Measurements from ENCODE around the gene AMBP.

The AMBP gene

GRCh38 chr9:114029311-114030170, 48.6 kb downstream of the AMBP start:
- no peak for DNase-seq

DNA sequence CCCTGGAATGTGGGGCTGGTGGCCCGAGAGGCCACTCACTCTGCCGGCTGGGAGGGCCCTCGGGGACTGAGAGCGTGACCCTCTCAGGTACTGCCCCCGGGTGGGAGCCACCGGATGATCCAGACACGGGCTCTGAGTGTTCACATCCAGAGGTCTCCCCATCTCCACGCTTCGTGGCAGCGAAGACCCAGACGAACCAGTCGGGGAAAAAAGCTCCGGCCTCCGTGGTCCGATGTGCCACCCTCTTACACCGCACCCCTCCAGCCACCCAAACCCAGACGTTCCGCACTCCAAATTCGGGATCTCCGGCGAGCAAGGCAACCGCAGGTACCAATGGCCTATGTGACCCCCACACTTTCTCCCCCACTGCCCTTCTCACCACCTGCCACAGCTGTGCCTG, 49.5 kb downstream of the AMBP start:
- no peak for DNase-seq

GRCh38 chr9:114027863-114028465, 50.1 kb downstream of the AMBP start:
- DNase-seq = no peak

GRCh38 chr9:114027159-114027862, 50.8 kb downstream of the AMBP start:
- DNase-seq = no peak

DNA sequence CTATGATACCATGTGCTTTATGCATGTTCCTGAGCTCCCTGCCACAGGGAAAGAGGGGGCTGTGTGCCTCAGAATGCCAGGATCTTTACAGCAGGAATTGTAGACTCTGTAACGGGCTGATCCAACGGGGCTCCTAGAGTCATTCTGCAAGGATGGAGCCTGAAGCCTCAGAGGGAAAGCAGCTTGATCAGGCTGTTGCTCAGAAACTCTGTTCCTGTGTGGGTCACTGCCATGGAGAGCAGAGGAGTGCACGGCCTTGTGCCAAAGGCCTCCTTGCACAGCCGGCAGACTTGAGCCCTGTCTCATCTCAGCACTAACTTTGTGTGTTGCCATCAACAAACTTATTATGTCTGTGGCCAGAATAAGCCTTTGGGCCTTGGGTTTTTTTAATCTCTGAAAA, 51.8 kb downstream of the AMBP start:
- DNase-seq = no peak

DNA sequence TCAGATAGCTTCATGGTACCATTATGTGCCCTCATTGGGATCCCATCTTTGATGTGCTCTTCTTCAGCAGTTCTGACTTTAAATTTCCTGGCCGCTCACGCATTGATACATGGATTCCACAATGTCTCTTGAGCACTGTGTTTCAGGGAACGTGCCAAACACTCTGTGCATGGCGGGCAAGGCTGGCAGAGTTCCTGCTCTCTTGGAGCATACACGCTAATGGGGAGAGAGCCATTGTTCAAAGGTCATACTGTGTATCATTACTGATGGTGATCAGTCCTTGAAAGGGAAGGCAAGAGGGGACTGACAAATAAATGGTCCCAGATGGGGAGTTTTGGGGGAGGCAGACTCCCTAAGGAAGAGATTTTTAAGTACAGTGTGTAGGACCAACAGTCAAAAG, 52.3 kb downstream of the AMBP start:
- DNase-seq = no peak

DNA sequence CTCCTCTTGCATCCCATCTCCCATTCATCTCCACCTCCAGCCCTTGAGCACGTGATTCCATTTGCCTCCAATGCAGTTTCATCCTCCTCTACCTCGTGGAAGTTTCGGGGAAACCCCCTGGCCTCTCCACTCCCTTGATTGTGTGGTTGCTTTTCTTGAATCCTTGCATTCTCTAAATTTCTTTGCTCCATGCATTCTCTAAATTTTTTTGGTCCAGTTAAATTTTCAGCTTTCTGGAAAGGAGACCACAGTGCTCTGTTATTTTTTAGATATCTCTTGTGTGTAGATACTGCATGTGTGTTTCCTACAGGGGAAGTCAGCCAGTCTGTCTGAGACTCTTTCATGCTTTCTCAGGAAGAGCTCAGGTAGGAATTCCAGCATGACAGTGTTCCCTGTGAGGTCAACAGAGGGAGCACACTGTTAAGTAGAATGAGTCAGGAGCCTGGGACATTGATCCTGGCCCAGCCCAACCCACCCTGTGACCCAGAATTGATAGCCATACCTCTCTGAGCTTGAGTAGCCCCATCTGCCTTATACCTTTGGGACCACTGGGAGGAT, 52.8 kb downstream of the AMBP start:
- no peak for DNase-seq

- no peak for DNase-seq
These were observed 54.1 kb downstream of the AMBP start for GRCh38 chr9:114023961-114024360.

DNA sequence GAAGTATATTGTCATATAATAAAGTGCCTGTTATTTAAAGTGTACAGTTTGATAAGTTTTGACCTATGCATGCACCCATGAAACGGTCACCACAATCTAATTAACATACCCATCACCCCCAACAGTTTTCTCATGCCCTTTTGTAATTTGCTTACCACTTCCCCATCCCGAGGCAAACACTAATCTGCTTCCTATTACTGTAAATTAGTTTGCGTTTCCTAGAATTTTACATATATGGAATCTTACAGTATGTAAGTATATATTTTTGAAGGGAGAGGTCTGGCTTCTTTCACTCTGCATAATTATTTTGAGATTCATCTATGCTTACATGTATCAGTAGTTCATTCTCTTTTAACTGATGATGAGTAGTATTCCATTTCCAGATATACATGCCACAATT, 56.5 kb downstream of the AMBP start:
- DNase-seq = no peak

DNA sequence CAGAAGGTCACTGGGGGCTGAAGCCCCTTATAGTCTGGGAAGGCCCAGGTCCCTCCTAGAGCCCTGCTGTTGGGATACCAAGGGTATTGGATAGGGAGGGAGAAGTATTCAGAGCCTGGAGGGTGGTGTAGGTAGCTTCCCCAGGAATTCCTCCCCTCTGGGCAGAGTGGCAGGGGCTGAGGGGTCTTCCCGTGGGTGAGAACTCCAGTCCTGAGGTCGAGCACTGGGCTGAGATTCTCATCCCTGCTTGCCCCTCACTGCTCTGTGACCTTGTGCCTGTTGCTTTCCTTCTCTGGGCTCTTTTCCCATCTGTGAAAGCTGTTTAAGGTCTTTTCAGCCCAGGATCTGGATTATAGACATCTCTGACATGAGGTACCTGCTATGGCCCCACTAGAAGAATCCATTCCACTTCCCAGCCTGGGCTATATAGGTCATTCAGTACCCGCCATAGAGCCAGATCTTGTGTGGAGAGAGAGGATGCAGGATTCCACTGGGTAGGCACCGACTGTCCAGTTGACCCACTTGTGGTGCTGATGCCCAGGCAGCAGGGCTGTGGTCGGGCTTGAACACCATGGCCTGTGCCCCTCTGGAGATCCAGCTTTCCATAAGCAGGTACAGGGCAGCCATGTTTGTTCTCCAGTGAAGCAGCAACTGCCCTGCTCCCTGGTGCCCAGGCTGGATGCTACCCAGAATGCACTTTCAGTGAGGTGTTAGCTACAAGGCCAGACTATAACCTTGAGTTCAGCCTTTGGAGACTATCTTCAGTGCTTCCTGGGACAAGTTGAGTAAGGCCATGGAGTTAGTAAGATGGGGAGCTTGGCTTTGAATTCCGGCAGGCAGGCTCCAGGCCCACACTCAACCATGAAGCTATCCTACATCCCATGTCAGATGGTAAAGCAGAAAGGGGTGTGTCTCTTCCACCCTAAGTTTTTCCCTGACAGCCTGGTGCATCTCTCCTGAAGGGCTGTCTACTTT, 60.1 kb downstream of the AMBP start:
- DNase-seq = no peak

DNA sequence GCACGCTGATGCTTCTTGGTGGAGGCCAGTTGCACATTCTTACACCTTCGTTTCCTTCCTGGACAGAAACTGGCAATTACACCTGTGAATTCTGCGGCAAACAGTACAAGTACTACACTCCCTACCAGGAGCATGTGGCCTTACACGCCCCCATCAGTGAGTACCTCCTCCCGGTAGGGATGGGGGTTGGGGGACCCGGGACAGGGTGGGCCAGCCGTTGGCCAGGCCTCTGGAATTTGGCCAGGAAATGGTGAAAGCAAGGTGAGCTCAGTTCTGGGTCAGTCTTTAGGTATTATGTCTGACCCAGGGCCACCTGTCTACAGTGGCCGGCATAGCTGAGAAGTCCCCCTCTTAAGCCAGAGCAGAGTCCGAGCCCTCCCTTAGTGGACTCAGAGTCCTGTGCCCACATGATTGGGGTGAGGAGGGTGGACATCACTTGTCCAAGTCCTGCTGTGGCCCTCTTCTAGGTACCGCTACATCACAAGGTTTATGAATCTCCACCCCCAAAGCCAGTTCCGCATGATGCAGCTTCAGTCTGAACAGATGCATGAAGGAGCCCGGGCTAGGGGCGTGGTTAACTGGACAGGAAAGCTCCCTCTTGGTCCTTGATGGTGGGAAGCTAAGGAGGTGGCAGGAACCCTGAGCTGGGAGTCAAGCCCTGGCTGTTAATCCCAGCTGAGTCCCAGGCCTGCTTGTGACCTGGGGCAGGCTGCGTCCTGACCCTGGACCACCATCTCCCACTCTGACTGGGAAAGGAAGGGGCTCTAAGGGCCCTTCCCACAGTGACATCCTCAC, 61.3 kb downstream of the AMBP start:
- DNase-seq = no peak

GRCh38 chr9:114016101-114016500, 62.0 kb downstream of the AMBP start:
- no peak for DNase-seq

DNA sequence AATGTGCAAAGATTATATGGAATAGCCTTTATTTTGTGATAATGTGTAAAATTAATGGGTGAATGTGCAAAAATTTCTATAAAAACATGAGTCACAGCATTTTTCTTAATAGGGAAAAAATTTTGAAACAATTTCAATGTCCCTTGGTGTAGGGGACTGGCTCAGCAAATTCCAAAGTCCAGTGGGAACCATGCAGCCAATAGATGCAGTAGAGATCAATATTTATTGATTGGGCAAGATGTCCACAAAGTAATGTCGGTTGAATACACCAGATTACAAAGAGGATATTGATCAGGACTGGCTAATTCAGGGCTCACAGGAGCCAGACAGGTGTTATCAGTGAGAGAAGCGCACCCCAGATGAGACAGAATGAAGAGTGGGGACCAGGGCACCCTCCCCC, 62.5 kb downstream of the AMBP start:
- DNase-seq = no peak

- no peak for DNase-seq
These were observed 64.1 kb downstream of the AMBP start for GRCh38 chr9:114014044-114014443.

GRCh38 chr9:114012126-114012525, 66.0 kb downstream of the AMBP start:
- DNase-seq = no peak

DNA sequence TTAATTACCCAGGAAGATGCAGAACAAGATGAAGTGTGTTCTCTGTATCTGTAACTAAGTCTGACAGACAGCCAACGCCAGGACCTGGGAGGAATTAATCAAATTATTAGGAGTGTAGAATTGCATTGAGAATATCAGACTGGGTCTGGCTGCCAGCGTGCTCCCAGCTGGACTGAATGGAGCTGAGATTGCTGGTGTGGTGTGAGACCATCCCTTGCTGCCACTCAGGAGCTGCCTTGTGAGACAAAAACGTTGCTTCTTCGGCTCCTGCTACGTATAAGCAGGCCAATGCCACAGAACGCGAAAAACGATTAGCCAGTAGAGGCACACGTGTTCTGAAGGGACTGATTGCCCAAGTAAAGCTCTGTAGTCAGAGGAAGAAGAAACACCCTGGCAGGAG, 66.8 kb downstream of the AMBP start:
- no peak for DNase-seq
